ENCODE data around the gene RABEPK.
A peak's percentile ranks its signal among the peaks of the same experiment; 100 is the strongest.
"Not testable (repeated sequence)": the region's sequence is repeated elsewhere in the genome, so short reads cannot be mapped to it uniquely, and the experiment has no call there.

The RABEPK gene

DNA sequence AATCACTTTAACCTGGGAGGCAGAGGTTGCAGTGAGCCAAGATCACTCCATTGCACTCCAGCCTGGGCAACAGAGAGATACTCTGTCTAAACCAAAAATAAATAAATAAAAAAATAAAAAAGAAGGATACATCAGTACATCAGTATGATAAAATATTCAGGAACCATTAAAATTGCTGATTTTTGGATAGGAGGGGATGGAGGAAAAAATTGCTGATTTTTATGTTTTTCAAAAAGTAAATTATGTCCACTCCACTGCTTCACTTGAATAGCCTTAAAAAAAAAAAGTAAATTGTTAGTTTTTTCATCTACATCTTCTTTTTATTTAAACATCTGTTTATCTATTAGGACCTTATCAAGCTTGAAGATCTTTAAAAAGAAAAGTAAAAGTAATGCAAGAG is 53.9 kb downstream of the RABEPK start:
- no peak for DNase-seq

DNA sequence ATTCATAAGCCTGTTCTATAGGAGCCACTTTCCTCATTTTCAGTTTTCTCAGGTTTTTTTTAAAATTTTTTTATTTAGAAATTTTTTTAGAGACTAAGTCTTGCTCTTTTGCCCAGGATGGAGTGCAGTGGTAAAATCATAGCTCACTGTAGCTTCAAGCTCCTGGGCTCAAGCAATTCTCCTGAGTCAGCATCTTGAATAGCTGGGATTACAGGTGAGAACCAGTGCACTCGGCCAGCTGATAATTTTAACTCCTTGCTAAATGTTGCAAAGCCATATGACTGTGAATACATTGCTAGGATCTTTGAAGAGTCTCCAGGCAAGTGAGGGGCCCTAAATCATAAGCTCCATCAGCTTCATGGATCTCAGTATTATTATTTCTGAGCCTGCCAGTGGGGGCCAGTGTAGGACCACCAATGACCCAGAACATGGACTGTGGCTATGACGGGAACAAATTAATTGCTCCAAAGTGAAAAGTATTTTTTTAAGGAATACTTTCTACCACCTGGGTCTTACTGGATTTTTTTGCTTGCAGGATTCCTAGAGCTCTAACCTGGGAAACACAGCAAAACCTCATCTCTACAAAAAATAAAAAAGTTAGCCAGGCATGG is 55.5 kb downstream of the RABEPK start:
- no peak for DNase-seq

DNA sequence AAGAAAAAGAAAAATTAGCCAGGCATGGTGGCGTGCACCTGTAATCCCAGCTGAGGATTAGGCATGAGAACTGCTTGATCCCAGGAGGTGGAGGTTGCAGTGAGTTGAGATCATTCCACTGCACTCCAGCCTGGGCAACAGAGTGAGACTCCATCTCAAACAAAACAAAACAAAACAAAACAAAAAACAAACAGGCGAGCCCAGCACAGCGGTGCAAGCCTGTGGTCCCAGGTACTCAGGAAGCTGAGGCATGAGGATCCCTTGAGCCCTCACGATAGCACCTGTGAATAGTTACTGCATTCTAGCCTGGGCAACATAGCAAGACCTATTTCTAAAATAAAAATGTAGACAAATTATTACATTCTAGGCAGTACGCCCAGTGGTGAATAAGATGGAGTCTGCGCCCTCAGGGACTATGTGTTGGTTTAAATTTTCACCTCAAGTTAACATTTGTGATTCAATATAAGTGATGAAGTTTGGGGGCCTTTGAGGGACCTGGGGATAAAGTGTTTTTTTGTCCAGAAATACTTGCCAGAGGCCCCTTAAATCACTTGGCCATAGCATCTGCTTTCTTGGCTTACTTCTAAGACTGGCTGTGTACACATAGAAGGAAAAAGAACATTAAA is 57.9 kb downstream of the RABEPK start:
- no peak for DNase-seq

DNA sequence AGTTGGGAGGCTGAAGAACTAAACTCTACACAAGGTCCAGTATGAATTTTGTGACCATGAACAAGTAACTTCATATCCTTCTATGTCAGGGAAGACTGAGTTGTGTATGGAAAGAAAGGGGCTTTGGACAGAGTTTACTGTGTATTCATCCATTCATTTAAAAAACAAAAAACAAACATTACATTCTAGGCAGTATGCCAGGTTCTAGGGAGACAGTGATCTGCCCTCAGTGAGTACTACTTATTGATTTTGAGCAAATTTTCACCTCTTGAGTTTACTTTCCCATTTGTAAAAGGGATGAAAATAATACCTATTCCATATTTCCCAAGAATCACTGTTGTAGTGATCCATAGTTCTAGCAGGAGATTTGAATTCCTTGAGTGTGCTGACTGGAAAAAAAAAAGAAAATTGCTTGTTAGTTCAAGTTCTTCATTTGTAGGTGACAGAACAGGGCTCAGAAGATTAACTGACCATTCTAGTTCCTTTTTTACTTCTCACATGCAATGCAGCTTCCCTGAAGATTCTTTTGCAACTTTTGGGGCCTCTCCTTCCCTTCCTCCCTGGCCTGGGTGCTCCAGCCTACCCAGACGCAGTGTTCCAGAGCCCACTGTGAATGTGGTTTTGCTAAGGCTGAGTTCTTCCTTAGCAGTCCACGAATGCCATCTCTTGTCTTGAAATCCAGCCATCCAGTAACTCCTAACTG is 58.6 kb downstream of the RABEPK start:
- no peak for DNase-seq

DNA sequence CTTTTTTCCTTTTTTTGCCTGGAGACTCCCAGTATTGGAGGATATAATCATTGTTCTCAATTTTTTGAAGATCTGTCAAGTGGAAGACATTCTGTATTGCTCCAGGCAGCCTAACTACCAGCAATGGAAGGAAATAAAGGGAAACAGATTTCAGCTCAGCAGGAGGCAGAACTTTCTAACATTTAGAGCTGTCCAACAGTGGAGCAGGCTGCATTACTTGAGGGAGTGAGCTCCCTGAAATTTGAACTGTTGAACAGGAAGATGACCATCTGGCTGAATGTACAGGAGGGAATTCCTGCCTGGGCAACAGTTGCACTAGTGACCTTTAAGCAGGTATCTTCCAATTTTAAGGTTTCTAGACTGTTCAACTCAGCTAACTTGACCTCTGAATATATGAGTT is 60.2 kb downstream of the RABEPK start:
- no peak for DNase-seq

DNA sequence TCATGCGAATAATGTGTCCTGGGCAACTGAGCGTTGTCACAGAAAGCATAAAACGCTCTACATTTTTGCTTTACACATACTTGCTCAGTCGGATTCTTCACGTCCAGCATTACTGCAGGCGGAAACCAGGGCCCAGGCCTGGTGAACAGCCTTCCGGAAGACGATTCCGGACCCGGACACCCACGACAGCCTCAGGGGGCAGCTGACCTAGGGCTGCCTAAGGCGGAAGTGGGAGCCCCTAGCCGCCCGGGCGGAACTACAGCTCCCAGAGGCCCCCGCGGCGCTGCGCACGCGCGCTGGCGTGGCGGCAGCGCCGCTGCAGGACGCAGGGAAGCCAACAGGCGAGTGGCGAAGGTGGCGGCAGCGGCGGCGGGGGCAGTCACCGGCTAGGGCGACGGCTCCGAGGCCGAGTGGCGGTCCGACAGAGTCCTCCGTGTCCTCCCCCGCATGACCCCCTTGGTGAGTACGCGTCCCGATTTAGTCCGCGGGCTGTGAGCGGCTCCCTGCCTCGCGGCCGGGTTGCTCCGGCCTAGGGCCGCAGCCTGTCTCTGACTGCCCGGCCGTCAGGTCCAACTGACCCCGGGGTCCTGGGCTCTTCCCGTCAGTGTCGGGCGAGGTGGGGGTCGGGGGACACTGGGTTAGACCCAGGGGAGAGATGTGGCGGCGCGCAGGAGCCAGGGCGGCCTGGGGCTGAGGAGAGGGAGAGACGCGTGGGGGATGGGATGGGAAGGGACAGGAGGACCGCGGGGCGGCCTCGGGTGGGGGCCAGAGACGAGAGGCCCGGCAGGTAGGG is 61.4 kb downstream of the RABEPK start, which contains the start of gene GAPVD1:
GAPVD1 (plus strand) TSS at position 326 of the 793 bp plus-strand sequence. CDS start 37,096 bp downstream, outside the sequence.
- peak; percentile 84 for DNase-seq

DNA sequence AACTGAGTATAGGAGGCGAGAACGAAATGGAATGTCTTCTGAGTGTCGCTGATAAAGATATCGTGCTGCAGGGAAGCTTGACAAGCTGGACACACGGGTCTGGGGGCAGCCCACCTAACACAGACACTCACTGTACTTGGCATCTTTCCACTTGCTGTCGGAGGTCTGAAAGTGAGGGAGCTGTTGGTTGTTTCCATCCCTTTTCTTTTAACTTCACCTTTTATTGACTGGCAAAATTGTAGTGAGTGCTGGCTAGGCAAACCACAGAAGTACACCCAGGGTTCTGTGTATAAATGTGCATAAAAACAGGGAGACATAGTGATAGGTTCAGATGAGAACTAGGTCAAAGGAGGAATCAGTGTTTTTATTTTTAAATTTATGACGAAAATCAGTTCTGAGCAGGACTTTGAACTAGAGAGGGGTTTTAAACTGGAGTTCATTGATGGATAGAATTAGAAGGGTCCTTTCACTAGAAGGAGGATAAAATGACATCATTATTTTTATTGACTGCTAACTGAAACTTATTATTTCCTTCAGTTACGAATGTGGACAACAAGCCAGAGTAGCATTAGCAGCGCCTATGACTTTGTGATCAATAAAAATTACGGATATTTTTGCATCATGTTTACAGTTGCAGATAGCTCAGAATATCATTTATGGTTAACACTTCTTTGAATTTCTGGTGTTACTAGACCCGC is 62.1 kb downstream of the RABEPK start:
- no peak for DNase-seq

DNA sequence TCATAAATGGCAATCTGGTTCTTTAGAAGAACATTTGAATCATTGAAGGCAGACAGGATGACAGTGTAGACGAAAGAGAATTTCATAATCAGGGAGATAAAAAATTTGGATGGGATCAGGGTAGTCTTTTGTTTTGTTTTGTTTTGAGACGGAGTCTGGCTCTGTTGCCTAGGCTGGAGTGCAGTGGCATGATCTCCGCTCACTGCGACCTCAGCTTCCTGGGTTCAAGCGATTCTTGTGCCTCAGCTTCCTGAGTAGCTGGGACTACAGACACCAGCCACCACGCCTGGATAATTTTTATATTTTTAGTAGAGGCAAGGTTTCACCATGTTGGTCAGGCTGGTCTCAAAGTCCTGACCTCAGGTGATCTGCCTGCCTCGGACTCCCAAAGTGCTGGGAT is 63.7 kb downstream of the RABEPK start:
- not testable (repeated sequence) for DNase-seq

DNA sequence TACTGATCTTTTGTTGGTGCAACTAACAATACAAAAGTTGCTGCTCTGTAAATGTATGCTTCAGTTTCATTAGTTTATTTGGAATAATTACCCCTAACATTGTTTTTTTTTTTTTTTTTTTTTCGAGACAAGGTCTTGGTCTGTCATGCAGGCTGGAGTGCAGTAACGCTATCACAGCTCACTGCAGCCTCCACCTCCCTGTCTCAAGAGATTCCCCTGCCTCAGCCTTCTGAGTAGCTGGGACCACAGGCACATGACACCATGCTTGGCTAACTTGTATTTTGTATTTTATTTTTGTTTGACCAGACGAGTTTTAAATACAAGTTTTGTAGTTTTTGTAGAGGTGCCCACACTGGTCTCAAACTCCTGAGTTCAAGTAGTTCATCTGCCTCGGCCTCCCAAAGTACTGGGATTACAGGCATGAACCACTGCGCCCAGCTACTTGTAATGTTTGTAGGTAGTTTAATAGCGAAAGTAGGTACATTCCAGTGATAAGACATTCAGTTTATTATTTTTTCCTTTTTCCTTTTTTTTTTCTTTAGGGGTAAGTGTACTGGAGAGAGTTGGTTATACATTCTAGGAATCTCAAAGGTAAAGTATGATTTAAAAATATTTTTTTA is 68.2 kb downstream of the RABEPK start:
- no peak for DNase-seq

DNA sequence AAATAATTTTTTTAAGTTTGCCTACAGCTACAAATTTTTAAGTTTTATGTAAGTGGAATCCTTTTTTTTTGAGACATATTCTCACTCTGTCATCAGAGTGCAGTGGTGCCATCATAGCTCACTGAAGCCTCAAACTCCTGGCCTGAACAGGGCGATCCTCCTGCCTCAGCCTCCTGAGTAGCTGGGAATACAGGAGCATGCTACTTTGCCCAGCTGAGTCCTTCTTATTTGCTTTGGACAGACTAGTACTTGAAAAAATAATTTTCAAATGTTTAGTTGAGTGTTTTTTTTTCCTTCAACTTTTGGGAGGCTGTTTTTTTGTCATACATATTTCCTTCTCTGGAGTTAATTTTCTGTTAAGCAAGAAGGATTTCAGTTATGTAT is 68.7 kb downstream of the RABEPK start:
- no peak for DNase-seq

DNA sequence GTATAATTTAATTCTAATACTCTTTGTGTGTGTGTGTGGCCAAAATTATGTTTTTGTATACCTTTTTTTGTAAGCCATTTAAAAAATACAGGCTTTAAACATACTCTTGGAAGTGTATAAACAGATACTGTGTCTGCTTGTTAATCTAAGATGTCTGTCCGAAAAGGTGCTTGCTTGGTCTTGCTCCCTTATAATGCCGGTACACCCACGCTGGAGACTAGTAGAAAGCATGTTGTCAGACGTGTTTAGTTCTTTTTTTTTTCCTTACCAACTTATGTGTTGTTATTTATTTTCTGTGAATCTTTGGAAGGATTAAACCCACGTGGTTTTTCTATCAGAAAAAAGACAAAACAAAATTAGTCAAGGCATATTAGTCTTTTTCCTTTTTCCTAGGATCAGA is 70.7 kb downstream of the RABEPK start:
- no peak for DNase-seq

DNA sequence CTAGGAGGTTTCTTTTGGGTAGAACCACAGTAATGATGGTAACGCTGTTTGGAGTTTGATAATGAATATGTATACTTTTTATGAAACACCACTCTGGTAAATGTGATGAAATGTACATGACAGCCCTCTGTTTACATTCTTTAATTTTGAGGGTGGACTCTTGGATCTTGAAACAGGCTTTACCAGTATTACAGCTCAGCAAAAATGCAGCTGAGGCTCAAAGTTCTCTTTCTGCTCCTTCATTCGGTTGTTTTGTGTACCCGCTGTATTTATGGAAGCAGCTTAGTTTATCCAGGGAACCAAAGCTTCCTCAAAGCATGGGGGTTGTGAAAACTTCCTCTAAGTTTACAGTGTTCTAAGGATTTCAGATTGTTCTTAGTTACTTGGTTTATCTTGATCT is 72.4 kb downstream of the RABEPK start:
- peak; percentile 55 for DNase-seq

DNA sequence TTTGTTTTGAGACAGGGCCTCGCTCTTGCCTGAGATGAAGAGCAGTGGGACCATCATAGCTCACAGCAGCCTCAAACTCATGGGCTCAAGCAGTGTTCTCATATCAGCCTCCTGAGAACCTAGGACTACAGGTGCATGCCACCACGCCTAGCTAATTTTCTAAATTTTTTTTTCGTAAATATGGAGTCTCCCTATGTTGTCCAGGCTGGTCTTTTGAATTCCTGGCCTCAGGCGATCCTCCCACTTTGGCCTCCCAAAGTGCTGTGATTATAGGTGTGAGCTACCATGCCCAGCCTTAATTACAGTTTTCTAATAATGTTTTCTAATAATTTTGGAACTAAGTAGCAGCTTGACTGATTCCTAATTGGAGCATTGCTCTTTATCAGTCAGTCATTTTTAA is 76.4 kb downstream of the RABEPK start:
- no peak for DNase-seq

DNA sequence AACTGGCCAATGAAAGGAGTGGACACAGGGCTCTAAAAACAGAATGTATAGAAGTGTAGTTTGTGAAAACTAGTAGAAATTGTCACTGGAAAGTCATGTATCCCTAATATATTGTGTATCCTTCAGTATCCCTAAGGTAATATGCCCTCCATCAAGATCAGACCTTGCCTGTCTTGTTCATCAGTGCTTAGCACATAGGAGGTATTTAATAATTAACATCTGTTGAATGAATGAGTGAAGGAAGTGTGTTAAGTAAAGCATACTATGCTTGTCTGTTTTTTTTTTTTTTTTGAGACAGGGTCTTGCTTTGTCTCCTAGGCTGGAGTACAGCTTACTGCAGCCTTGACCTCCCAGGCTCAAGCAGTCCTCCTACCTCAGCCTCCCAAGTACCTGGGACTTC is 77.1 kb downstream of the RABEPK start:
- no peak for DNase-seq

DNA sequence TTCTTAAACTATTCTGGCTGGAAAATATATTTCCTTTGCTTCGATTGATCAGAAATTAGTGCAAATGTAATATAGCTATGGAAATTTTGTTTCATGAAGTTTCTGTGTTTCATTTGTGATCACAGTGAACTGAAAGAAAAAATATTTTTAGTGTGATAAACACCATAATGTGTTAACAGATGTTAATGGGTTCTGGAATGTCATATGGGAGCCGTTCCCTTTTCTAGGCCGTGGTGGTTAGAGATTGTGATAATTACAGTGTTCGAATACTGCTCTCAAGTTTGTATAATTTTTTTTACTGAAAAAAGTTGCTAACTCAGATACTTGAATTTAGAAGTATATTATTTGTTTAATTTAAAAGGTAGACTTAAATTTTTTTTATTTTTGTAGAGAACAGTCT is 80.6 kb downstream of the RABEPK start:
- DNase-seq: no peak
